DOHH2 (cell line): ENCODE data around the gene LSP1.

Experiments
- H3F3A ChIP-seq: fragments of 200-600 bp; sonication (generic), shearing (Covaris generic); 2 replicates; pipeline ENCODE4 v1.6.0; 2016; ENCODE audit warnings: antibody characterized with exemption, mild to moderate bottlenecking; ENCODE audit not compliant: control insufficient read depth, insufficient read depth
- H3K27ac ChIP-seq: fragments of 200-600 bp; sonication (generic); 2 replicates; pipeline ENCODE4 v1.5.1; 2014; ENCODE audit warnings: low read depth, mild to moderate bottlenecking, low read length, moderate library complexity
- H3K27me3 ChIP-seq: fragments of 200-600 bp; sonication (generic); 2 replicates; pipeline ENCODE4 v1.6.1; 2014; ENCODE audit warnings: mild to moderate bottlenecking, low read length, mixed read lengths; ENCODE audit not compliant: control insufficient read depth
- H3K36me3 ChIP-seq: fragments of 200-600 bp; sonication (generic); 2 replicates; pipeline ENCODE4 v1.6.1; 2014; ENCODE audit warnings: mild to moderate bottlenecking, low read length, moderate library complexity, mixed read lengths; ENCODE audit not compliant: control insufficient read depth
- H3K4me1 ChIP-seq: fragments of 200-600 bp; sonication (generic); 2 replicates; pipeline ENCODE4 v1.6.1; 2014; ENCODE audit warnings: mild to moderate bottlenecking, low read length, mixed read lengths; ENCODE audit not compliant: control insufficient read depth
- H3K4me2 ChIP-seq: fragments of 200-600 bp; sonication (generic); 2 replicates; pipeline ENCODE4 v1.6.0; 2014; ENCODE audit warnings: mild to moderate bottlenecking, low read length, moderate library complexity
- H3K4me3 ChIP-seq: fragments of 200-600 bp; sonication (generic); 2 replicates; pipeline ENCODE4 v1.5.1; 2014; ENCODE audit warnings: mild to moderate bottlenecking, low read length, mixed read lengths
- H3K79me2 ChIP-seq: fragments of 200-600 bp; sonication (generic); 2 replicates; pipeline ENCODE4 v1.6.1; 2014; ENCODE audit warnings: mild to moderate bottlenecking, low read length, mixed read lengths; ENCODE audit not compliant: control insufficient read depth
- H3K9me2 ChIP-seq: fragments of 200-600 bp; sonication (generic); replicated peaks from 2 replicates; pipeline ENCODE4 v1.6.1; 2014; ENCODE audit warnings: mild to moderate bottlenecking, low read length, mixed read lengths; ENCODE audit not compliant: control insufficient read depth
- H3K9me3 ChIP-seq: fragments of 200-600 bp; sonication (generic); 2 replicates; pipeline ENCODE4 v1.6.1; 2014; ENCODE audit warnings: antibody characterized with exemption, low read length, mixed read lengths; ENCODE audit not compliant: control insufficient read depth, insufficient read depth
- H4K20me1 ChIP-seq: fragments of 200-600 bp; sonication (generic); 2 replicates; pipeline ENCODE4 v1.6.0; 2014; ENCODE audit warnings: low read depth, mild to moderate bottlenecking, antibody characterized with exemption, low read length, moderate library complexity; ENCODE audit not compliant: control insufficient read depth, insufficient read depth
- EZH2phosphoT487 ChIP-seq: fragments of 200-600 bp; sonication (generic); IDR thresholded peaks from 2 replicates; pipeline ENCODE4 v1.6.1; 2017; ENCODE audit warnings: borderline replicate concordance, mild to moderate bottlenecking, antibody characterized with exemption, low read length, moderate library complexity, mixed read lengths
- TF ChIP-seq, protein P1 (sequence below): fragments of 200-600 bp; sonication (generic); IDR thresholded peaks from one replicate; pipeline ENCODE4 v1.5.1; 2014; ENCODE audit warnings: antibody characterized with exemption, mild to moderate bottlenecking, low read depth, low read length; ENCODE audit not compliant: poor library complexity, severe bottlenecking

The LSP1 gene

DNA sequence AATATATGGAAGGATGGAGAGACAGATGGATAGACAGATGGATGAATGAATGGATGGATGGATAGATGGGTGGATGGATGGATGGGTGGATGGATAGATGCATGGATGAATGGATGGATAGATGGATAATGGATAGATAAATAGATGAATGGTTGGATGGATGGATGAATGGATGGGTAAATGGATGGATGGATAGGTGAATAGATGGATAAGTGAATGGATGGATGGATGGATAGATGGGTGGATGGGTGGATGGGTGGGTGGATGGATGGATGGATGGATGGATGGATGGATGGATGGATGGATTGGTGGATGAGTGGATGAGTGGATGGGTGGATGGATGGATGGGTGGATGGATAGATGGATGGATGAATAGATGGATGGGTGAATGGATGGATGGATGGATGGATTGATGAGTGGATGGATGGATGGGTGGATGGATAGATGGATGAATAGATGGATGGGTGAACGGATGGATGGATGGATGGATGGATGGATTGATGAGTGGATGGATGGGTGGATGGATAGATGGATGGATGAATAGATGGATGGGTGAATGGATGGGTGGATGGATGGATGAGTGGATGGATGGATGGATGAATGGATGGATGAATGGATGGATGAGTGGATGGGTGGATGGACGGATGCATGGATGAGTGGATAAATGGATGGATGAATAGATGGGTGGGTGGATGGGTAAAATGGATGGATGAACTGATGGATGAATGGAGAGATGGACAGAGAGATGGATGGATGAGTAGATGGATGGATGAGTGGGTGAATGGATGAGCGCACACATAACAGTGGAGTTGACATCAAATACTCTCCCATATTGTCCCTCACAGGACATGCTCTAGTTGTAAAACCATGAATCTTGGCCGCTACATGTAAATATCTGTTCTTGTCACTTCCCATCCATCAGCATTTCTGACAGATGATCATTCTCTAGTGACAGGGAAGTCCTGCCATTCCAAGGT is 8.8 kb downstream of the LSP1 start:
- Histone ChIP-seq H3K36me3 (peaks cover 17% of the 10 kb centered on the region), H3K27me3 (no peaks in the 10 kb centered on the region), H3K4me2 (no peak overlapping the region), H3F3A (no peaks in the 10 kb centered on the region), H3K9me3 (no peaks in the 10 kb centered on the region), H3K27ac (no peak overlapping the region), H3K79me2 (peaks cover 64% of the 10 kb centered on the region), H3K4me1 (no peaks in the 10 kb centered on the region), H3K9me2 (no peaks in the 10 kb centered on the region), H4K20me1 (peaks cover 9% of the 10 kb centered on the region), H3K4me3 (no peak overlapping the region)
- TF ChIP-seq EZH2phosphoT487 = no peak
- TF ChIP-seq, protein P1, sequence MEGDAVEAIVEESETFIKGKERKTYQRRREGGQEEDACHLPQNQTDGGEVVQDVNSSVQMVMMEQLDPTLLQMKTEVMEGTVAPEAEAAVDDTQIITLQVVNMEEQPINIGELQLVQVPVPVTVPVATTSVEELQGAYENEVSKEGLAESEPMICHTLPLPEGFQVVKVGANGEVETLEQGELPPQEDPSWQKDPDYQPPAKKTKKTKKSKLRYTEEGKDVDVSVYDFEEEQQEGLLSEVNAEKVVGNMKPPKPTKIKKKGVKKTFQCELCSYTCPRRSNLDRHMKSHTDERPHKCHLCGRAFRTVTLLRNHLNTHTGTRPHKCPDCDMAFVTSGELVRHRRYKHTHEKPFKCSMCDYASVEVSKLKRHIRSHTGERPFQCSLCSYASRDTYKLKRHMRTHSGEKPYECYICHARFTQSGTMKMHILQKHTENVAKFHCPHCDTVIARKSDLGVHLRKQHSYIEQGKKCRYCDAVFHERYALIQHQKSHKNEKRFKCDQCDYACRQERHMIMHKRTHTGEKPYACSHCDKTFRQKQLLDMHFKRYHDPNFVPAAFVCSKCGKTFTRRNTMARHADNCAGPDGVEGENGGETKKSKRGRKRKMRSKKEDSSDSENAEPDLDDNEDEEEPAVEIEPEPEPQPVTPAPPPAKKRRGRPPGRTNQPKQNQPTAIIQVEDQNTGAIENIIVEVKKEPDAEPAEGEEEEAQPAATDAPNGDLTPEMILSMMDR = no peak

GRCh38 chr11:1862588-1863351 is 9.9 kb downstream of the LSP1 start:
- Histone ChIP-seq H3K4me3 (no peak overlapping the region), H3K4me2 (no peak overlapping the region), H3K79me2 (peaks cover 54% of the 10 kb centered on the region), H4K20me1 (peaks cover 9% of the 10 kb centered on the region), H3K9me2 (no peaks in the 10 kb centered on the region), H3K9me3 (no peaks in the 10 kb centered on the region), H3K27ac (no peak overlapping the region), H3F3A (no peaks in the 10 kb centered on the region), H3K27me3 (no peaks in the 10 kb centered on the region), H3K36me3 (peaks cover 11% of the 10 kb centered on the region), H3K4me1 (no peaks in the 10 kb centered on the region)
- no peak for TF ChIP-seq EZH2phosphoT487
- TF ChIP-seq, protein P1 = no peak

- Histone ChIP-seq H3K27me3 (no peaks in the 10 kb centered on the region), H3K4me1 (no peaks in the 10 kb centered on the region), H3K4me2 (no peak overlapping the region), H3K4me3 (no peak overlapping the region), H3K9me2 (no peaks in the 10 kb centered on the region), H3K9me3 (no peaks in the 10 kb centered on the region), H3K79me2 (peaks cover 46% of the 10 kb centered on the region), H3K36me3 (peaks cover 8% of the 10 kb centered on the region), H3K27ac (no peak overlapping the region), H4K20me1 (peaks cover 9% of the 10 kb centered on the region), H3F3A (no peaks in the 10 kb centered on the region)
- TF ChIP-seq EZH2phosphoT487 = no peak
- TF ChIP-seq, protein P1 = no peak
Measured at GRCh38 chr11:1863352-1864216, 10.7 kb downstream of the LSP1 start.
